Superior temporal gyrus (tissue), 1 donor: Measurements from ENCODE around the gene HDAC11.
"Not testable (repeated sequence)": the region's sequence is repeated elsewhere in the genome, so short reads cannot be mapped to it uniquely, and the experiment has no call there.

Experiments used
- DNase-seq: peaks from one replicate; pipeline ENCODE4 v3.0.0-alpha.2; 2016; ENCODE audit errors: extremely low spot score

The HDAC11 gene

DNA sequence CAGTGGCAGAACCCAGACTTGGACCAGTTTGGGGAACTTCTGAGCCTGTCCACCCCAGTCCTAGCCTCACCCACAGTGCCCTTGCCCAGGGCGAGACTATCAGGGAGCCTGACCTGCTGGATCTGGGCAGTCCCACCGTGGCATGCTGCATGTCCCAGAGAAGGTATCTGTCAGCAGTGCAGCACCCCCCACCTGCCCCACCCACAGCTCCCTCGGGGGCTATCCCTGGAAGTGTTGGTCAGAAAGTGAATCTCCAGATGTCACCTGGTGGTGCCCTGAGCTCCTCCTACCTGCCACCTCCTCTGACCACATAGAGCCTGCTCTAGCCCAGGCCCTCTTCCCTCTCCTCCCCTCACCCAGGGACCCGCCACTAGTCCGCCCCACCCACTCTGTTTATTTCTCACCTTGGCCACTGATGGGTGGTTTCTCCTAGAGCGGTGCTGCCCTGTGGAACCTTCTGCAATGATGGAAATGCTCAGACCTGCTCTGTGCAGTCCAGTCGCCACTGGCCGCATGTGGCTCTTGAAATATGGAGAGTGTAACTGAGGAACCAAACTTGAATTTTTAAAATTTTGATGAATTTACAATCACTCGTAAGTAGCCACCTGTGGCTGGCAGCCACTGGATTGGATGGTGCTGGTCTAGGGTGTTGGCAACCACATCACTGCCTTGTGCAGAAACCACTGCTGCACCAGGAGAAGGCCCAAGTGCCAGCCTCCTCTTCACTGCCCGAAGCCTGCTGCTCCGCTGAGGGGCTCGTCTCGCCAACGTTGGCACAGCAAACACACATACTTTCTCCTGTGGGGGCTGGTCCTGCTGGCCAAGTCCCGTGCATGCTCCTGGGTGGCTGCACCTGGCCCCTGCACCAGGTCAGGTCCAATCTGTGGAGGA, 13.1 kb downstream of the HDAC11 start:
- peak; percentile 7 for DNase-seq

DNA sequence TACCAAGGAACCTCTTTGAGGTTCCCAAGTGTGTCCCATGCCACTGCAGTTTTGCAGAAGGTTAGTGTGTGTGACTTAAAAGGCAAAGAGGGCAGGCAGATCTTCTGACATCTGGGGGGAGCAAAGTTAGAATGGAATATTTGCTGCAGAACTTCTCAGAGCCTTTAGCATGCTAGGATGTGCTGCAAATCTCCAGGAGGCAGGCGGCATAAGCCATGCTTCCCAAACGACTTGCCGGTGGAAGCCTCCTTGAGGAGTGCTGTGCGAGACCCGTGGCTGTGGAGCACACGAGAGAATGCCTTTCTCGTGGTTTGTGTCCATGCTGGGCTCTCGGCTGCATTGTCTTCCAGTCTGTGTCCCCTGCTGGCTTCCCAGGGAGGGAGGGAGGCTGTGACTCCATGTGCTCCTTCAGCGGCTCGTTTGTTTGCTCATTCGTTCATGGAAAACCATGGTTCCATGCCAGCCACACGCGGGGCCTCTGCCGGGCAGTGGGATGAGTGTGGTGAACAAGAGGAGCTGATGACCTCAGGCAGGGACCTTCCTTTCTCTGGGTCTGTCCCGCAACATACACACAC, 13.8 kb downstream of the HDAC11 start:
- peak; percentile 76 for DNase-seq

DNA sequence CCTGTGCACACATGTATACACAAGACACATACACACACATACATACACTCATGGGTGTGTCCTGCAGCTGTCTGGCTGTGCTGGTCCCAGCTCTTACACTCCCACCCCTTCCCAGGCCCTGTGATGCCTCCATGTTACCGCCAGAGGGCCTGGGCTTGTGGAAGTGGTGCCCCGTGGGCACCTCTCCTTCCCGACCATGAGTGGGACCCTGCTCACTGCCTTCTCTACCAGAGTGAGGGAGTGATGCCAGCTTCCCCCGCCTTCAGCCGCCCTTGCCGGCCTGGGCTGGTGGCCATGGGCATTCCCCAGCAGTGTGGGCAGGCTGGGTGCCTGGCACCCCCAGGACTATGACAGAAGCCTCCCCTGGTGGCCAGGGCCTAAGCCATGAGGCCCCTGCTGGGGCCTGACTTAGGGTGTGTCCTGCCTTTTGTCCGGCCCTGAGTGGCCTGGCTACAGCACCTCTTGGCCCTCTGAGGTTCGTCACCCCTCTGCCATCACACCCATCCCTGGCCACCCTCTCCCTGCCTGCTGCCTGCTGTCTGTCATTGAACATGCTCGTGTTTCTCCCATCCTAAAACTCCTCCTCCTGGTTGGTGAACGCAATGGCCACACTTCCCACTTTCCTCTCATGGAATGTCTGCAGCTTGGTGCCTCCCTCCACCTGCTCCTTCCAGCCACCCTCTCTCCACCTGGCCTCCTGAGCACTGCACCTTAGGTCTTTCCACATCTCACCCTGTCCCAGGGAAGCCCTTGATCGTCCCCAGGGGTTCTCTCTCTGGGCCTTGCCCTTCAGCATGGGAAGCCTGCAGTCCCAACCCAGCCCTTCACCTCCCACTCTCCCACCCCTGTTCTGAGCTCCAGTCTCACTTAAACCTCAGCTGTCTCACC, 14.6 kb downstream of the HDAC11 start:
- peak; percentile 86 for DNase-seq

DNA sequence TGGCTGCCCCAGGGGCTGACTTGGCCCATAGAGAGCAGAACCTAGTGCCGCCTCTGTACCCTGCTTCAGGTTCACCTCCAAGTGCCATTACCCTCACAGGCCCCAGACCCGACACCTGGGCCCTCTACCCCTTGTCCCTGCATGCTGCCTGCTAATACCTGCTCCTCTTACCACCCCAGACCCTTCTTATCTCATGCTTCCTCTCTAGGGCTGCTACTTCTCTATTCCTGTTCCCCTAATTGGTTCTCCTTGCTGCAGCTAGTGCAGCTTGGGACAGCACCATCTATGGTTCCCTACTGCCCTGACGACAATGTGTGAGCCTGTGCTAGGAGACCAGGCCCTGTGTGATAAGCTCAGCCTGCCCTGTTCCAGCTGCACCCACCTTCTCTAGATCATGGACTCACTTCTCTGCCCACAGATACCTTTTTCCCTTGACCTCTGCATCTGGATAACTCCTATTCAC, 15.3 kb downstream of the HDAC11 start:
- no peak for DNase-seq

DNA sequence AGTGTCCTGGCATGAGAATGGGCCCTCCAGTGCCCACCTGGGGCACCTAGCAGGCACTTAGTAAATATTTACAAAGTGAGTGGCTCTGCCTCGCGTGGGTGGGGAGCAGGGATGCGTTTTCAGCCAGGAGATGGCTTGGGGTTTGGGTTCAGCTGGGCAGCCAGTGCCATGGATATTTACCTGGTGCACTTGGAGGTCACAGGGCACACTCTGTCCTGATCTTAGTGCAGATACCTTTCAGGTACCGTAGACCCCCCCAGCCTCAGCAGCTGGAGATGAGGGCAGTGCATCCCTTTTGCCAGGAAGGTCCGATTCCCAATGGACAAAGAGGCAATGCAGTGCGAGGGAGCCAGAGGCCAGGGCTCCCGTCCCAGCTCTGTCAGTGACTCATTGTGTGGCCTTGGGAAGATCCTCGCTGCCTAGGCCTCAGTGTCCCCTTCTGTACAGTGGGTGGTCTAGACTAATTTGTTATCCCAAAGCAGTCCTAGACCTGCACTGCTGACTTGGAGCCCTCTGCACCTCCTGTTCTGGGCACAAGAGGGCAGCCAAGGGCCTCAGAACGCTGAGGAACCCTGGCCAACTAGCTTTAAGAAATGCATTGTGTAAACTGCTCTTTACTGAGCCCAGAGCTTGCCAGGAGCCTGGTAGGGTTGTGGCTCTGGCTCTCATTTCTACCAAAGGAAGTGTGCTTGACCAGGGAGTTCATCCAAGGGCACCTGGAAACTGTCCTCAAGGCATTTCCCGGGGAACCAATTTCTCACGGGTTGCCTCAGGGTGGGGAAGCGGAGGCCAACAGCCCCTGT, 16.0 kb downstream of the HDAC11 start:
- peak; percentile 94 for DNase-seq

DNA sequence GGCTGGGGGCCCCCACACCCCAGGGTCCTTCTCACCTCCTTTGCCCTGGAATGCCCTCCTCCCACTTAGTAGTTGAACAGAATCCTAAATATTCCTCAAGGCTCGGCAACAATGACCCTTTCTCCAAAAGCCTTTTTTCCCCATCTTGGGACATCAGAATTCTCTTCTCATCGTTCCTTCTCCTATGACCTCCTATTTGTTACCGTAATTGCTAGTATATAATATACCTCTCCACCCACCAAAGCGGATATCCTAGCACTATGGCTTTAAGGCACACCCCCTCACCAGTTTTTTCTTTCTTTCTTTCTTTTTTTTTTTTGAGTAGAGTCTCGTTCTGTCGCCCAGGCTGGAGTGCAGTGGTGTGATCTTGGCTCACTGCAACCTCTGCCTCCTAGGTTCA, 16.8 kb downstream of the HDAC11 start:
- peak; percentile 22 for DNase-seq

DNA sequence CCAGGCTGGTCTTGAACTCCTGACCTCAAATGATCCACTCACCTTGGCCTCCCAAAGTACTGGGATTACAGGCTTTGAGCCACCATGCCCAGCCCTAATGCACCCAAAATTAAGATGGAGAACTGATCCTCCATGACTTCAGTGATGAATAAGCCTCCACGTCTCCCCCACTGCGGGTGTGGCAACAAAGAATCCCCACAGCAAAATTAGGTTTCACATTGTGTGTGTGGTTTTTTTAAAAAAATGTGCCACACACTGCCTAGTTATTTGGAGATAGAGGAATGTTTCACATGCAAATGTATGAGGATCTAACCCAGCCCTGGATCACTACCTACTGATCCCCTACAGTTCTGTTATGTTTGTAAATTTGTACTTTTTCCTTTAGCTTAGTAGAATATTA, 17.3 kb downstream of the HDAC11 start:
- no peak for DNase-seq

DNA sequence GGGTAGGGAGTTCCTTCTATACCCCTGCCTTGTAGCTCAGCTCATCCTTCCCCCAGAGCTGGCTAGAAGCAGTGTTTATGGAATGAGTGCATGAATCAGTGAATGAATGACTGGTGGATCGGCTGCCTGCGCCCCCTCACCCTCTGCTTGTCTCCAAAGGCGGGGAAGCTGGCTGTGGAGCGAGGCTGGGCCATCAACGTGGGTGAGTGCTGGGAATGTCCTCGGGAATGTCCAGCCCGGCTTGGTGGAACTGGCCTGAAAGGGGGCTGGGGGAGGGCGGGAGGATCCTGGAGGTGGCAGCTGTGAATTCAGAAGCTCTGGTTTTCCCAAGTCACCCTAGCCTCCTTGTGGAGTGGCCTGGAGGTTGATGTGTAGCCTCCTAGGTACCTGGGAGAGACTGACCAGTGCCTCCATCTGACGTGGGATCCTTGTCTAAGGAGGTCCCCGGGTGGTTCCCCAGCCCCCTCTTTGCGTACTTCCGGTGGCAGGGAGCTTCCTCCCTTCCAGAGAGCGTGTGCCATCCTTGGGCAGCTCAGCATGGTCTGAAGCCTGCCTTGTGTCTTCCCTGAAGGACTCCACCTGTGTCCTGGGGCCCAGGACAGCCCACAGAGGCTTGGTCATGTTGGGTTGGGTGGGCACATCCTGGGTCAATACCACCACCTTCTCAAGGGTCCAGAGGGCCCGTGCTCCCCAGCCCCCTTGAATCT, 18.4 kb downstream of the HDAC11 start:
- DNase-seq: peak; percentile 9

DNA sequence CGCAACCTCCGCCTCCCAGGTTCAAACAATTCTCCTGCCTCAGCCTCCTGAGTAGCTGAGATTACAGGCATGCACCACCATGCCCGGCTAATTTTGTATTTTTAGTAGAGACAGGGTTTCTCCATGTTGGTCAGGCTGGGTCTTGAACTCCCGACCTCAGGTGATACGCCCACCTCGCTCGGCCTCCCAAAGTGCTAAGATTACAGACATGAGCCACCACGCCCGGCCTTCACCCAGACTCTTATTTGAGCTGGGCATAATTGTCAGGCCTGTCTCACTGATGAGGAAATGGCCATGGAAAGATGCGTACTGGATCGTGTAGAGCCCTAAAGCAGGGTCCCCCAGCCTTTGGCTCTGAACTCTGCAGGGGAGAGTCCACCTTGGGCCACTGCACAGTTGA, 19.1 kb downstream of the HDAC11 start:
- DNase-seq: not testable (repeated sequence)

DNA sequence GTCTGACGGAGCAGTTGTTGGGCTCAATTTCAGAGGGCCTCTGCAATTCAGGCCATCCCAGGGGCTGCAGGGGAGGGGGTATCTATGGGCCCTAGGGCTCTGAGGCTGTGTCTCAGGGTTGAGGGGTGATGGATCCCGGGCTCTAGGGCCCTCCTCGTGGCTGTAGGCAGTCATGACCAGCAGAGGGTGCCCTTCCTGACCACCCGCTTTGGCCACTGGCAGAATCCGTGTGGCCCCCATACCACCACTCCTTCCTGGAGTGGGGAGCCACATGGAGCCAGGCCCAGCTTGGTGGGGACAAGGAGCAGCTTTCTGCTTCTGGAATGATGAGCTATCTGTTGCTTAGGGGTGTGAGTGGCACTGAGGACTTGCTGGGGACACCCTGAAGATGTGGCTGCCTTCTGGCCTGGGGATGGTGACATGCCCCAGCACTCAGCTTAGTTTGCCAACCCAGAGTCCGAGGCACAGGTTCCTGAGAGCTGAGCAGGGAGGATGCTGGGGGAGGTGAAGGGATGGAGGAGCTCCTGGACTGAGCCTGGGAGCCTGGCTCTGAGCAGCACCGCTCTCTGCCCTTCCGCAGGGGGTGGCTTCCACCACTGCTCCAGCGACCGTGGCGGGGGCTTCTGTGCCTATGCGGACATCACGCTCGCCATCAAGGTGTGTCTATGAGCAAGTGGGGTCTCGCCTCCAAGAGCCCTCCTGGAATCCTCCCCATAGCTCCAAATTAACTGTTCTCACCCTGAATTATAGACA, 20.2 kb downstream of the HDAC11 start:
- no peak for DNase-seq

DNA sequence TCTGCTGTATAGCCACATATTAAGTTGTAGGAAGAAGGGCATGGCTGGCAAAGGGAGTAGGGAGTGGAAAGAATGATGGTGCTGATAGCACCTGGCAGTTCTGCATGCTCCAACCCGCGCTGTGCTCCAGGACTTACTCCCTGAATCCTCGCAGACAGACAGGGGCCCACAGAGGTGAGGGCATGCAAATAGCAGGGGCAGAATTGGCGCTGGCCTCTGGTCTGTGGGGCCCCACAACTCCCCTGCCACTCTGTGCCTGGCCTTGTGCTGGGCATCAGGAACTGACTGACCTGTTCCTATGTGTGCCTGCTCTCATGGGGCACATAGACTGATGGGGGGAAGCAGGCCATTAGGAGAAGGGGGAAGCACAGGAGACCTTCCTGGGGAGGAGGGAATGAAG, 20.9 kb downstream of the HDAC11 start:
- no peak for DNase-seq

DNA sequence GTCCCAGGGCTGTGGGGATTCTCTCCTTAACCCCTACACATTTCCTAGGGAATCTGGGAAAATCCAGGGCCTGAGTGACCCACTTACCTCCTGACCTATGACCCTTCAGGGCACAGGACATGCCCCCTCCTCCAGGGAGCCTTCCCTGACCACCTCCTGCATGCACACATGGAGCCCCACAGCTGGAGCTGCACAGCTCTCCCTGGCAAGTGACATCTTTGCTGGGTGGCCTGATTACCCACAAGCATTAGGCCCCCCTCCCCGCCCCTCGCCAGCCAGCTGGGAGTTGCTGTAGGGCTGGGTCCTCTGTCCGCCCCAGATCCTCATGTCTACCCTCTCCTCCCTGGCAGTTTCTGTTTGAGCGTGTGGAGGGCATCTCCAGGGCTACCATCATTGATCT, 21.4 kb downstream of the HDAC11 start:
- DNase-seq: no peak

DNA sequence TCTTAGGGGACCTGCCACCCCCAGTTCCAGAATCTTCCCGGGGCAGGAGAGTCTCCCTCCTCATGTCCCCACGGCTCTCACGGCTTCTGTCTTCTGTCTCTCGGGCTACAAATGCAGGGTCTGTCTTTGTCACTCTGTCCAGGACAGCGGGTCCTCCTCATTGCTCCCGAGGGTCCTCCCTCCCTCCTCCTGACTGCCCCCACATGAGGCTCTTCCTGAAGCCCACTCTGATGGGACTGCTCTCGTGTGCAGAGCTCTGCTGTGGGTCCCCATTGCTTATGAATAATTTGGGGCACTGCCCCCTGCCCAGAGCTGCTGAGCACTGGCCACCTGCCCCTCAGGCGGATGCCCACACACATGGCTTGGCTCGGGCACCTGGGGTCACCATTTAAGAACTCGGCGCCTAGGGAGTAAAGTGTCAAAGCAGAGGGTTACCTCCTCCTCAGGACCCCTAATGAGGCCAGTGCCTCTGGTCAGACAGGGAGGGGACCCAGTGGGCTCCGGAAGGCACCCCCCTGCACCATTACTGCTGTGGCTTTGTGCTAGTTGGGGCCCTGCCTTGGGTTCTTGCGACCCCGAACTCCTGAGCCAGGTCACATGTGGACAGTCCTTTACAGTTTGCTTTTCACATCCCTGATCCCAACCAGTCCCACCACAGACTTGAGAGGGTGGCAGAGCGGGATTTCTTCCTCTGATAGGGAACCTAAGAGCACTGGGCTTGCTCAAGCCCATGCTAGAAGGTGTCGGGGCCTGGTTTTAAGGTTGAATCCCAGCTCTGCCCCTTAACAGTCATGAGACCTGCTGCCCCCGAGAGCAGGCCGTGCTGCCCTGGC, 22.1 kb downstream of the HDAC11 start:
- no peak for DNase-seq

DNA sequence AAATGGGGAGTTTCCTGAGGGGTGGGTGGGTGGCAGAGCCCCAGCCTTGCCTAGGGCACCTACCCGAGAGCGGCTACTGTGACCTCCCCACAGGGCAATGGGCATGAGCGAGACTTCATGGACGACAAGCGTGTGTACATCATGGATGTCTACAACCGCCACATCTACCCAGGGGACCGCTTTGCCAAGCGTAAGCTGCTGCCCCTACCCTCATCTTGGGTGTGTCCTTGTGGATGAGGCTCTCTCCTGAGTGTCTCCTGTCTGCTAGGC, 22.6 kb downstream of the HDAC11 start:
- DNase-seq: no peak

DNA sequence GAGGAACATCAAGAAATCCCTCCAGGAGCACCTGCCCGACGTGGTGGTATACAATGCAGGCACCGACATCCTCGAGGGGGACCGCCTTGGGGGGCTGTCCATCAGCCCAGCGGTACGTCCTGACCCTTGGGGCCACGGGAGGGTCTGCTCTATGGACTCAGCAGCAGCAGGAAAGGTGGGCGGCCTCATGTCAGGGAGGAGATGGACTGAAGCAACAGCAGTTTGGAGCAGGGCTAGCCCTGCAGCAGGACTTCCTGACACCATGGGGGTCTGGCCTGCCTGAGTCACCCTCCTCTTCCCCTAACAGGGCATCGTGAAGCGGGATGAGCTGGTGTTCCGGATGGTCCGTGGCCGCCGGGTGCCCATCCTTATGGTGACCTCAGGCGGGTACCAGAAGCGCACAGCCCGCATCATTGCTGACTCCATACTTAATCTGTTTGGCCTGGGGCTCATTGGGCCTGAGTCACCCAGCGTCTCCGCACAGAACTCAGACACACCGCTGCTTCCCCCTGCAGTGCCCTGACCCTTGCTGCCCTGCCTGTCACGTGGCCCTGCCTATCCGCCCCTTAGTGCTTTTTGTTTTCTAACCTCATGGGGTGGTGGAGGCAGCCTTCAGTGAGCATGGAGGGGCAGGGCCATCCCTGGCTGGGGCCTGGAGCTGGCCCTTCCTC, 24.2 kb downstream of the HDAC11 start:
- DNase-seq: no peak

DNA sequence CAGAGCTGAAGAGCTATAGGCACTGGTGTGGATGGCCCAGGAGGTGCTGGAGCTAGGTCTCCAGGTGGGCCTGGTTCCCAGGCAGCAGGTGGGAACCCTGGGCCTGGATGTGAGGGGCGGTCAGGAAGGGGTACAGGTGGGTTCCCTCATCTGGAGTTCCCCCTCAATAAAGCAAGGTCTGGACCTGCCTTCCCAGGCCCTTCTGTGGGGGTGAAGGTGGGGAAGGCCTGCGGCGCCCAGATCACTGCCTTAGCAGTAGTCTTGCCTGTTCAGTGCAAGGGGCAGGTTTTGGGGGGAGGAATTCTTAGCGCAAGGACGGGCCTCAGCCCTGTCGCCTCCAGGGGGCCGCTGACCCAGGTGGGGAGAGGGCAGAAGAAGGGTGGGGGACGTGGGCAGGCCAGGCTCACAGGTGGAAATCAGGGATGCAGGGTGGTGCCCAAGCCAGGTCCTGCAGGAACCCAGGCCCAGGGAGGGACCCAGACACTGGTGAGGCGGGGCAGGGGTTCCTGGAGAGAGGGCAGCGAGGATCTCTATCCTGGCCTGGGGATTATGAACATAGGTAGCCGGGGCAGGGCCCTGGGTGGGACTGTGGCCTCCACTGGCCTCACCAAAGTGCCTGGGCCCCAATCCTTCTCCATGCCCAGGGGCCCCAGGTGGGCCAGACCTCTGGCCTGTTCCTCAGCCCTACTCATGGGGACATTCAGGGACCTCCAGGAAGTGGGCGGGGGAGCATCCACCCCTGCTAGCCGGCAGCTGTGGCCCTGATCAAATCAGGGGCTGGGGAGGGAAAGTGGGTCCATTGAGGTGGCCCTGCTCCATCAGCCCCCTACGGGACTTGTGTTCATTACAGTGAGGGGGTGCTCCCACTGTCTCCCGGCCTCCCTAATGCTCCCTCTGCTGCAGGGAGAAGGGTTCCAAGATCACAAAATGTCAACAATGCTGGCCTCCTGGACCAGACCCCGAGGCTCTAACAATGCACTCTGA, 25.3 kb downstream of the HDAC11 start:
- DNase-seq: no peak

DNA sequence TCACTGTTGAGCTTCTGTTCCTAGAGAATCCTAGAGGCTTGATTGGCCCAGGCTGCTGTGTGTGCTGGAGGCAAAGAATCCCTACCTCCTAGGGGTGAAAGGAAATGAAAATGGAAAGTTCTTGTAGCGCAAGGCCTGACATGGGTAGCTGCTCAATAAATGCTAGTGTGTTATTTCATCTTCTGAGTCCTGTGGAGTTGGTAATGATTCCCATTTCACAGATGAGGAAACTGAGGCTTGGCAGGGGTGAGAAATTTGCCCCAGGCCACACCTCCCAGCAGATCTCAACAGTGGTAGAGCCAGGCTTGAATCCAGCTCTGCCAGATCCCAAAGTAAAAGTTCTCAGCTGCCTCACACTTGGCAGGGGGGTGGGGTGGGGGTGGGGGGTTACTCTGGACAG, 26.1 kb downstream of the HDAC11 start:
- DNase-seq: no peak

DNA sequence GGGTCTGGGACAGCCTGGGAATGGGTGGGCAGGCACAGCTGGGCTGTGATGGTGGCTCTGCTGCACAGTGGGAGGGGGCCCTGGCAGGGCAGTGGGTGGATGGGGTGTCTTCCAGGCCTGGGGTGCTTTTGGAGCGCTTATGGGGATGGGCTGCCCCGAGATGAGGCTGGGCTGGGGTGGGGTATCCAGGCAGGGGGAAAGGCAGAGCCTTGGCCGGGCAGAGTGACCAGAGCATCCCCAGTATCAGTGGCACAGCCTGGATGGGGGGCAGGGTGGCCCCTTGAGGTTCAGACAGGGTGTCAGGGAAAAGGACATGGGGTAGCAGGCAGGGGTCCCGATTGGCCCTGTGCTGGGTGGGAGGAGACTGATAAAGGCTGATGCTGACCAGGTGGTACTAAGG, 26.6 kb downstream of the HDAC11 start:
- DNase-seq: no peak
